Activated T-helper 1 cell treated with anti-CD3 and anti-CD28 coated beads, Interleukin-2, amount 50 U/mL, for 16 hours (primary cell): ENCODE measurements around the gene SHISAL1.

ENCODE experiments used
- DNase-seq, 2 donors: peaks; one replicate each; pipeline ENCODE4 v3.0.0-alpha.2; 2020; ENCODE audit warnings: low read depth in 1 of 2, low spot score in 1 of 2

SHISAL1 gene

GRCh38 chr22:44342347-44342956 is 29.7 kb upstream of the SHISAL1 start:
- DNase-seq = no peak

- no peak for DNase-seq
These were observed 28.9 kb upstream of the SHISAL1 start for GRCh38 chr22:44341431-44342346.

GRCh38 chr22:44340271-44341239 is 27.8 kb upstream of the SHISAL1 start:
- DNase-seq = no peak

- no peak for DNase-seq
These were observed 26.2 kb upstream of the SHISAL1 start for GRCh38 chr22:44338906-44339305.

- no peak for DNase-seq
These were observed 25.5 kb upstream of the SHISAL1 start for GRCh38 chr22:44338177-44338810.

GRCh38 chr22:44337678-44338004 is 24.9 kb upstream of the SHISAL1 start:
- DNase-seq = no peak

- no peak for DNase-seq
These were observed 24.4 kb upstream of the SHISAL1 start for GRCh38 chr22:44336962-44337677.

GRCh38 chr22:44335903-44336803 is 23.4 kb upstream of the SHISAL1 start:
- DNase-seq = no peak

GRCh38 chr22:44335066-44335839 is 22.5 kb upstream of the SHISAL1 start:
- no peak for DNase-seq

GRCh38 chr22:44333847-44334635 is 21.3 kb upstream of the SHISAL1 start:
- no peak for DNase-seq

GRCh38 chr22:44332946-44333345 is 20.2 kb upstream of the SHISAL1 start:
- no peak for DNase-seq

GRCh38 chr22:44331881-44332714 is 19.3 kb upstream of the SHISAL1 start:
- no peak for DNase-seq

- DNase-seq = no peak
These were observed 18.3 kb upstream of the SHISAL1 start for GRCh38 chr22:44330744-44331660.

GRCh38 chr22:44330188-44330743 is 17.5 kb upstream of the SHISAL1 start:
- DNase-seq = no peak

GRCh38 chr22:44329179-44329796 is 16.5 kb upstream of the SHISAL1 start:
- DNase-seq = no peak
